Endothelial cell of hepatic sinusoid (primary cell): Measurements from ENCODE around the gene BBX.

Experiments used
- in situ Hi-C: cut with HindIII; loops from 2 replicates; pipeline ENCODE4 v1.10.0; 2017; ENCODE audit warnings: low sequenced_read_pairs

The BBX gene

GRCh38 chr3:107596639-107597038 is 73.9 kb downstream of the BBX start:
- in situ Hi-C loops, result no loop called here

GRCh38 chr3:107598926-107599771 is 76.4 kb downstream of the BBX start:
- in situ Hi-C loops, result no loop called here

GRCh38 chr3:107599772-107600145 is 77.0 kb downstream of the BBX start:
- in situ Hi-C loops, result no loop called here

GRCh38 chr3:107600780-107601179 is 78.0 kb downstream of the BBX start:
- in situ Hi-C loops, result no loop called here

GRCh38 chr3:107604057-107604822 is 81.5 kb downstream of the BBX start:
- in situ Hi-C loops, result no loop called here

- in situ Hi-C loops, result no loop called here
These were observed 89.2 kb downstream of the BBX start for GRCh38 chr3:107611775-107612469.

GRCh38 chr3:107612664-107613084 is 89.9 kb downstream of the BBX start:
- in situ Hi-C loops, result no loop called here

GRCh38 chr3:107619549-107619948 is 96.8 kb downstream of the BBX start:
- in situ Hi-C loops, result no loop called here

- in situ Hi-C loops, result no loop called here
These were observed 97.8 kb downstream of the BBX start for GRCh38 chr3:107620534-107620933.

GRCh38 chr3:107621465-107621864 is 98.7 kb downstream of the BBX start:
- in situ Hi-C loops, result no loop called here

- in situ Hi-C loops, result loop anchor here (5.0 kb wide), 1 partner anchor 49 kb away; no protein-coding TSS in a partner anchor
These were observed 105.3 kb downstream of the BBX start for GRCh38 chr3:107627962-107628542.

- in situ Hi-C loops, result loop anchor here (5.0 kb wide), 1 partner anchor 48 kb away; no protein-coding TSS in a partner anchor
These were observed 106.8 kb downstream of the BBX start for GRCh38 chr3:107629566-107629965.

GRCh38 chr3:107630779-107631178 is 108.0 kb downstream of the BBX start:
- in situ Hi-C loops, result no loop called here

- in situ Hi-C loops, result no loop called here
These were observed 109.8 kb downstream of the BBX start for GRCh38 chr3:107632576-107632975.

- in situ Hi-C loops, result no loop called here
These were observed 110.8 kb downstream of the BBX start for GRCh38 chr3:107633327-107634098.

GRCh38 chr3:107634099-107634489 is 111.3 kb downstream of the BBX start:
- in situ Hi-C loops, result no loop called here

GRCh38 chr3:107637416-107638183 is 114.8 kb downstream of the BBX start:
- in situ Hi-C loops, result no loop called here

- in situ Hi-C loops, result no loop called here
These were observed 119.0 kb downstream of the BBX start for GRCh38 chr3:107641572-107642307.
